Neural progenitor cell (in vitro differentiated cells): Measurements from ENCODE around the gene OTUD4.

Source experiments
- EZH2 ChIP-seq: fragments of 200-600 bp; sonication (generic); IDR thresholded peaks from 2 replicates; pipeline ENCODE4 v1.6.1; 2017; ENCODE audit warnings: antibody characterized with exemption, mild to moderate bottlenecking, moderate library complexity
- EZH2phosphoT487 ChIP-seq: fragments of 200-600 bp; sonication (generic); IDR thresholded peaks from 2 replicates; pipeline ENCODE4 v1.6.1; 2017; ENCODE audit warnings: antibody characterized with exemption
- TF ChIP-seq, protein P1 (sequence below): fragments of 200-600 bp; sonication (generic); IDR thresholded peaks from 2 replicates; pipeline ENCODE4 v1.5.1; 2017; ENCODE audit warnings: antibody characterized with exemption, mild to moderate bottlenecking

DNA sequence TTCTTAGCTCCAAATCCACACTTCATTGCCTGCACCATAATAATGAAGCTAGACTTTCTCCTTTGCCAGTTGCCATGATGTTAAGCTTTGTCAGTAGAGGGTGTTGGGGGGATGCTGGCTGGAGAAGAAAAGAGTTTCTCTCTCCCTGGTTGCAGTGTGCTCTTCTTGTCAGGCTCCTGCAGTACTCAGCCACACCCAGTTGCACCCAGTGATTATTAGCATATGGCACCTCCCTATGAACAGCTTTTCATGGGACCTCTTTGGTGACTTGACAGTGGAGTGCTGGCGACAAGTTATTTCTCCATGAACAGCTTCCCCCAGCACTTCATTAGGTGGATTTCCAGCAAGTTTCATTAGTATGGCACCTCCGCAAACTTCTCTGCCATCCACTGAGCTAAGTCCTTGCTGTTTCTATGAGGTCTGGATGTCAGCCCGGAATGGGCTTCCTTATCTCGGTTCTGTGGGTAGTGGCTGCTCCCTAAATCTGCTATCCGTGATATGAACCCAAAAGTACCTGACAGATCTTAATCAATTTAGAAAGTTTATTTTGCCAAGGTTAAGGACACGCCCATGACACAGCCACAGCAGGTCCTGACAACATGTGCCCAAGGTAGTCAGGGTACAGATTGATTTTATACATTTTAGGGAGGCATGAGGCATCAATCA, 18.8 kb upstream of the OTUD4 start:
- TF ChIP-seq, protein P1, sequence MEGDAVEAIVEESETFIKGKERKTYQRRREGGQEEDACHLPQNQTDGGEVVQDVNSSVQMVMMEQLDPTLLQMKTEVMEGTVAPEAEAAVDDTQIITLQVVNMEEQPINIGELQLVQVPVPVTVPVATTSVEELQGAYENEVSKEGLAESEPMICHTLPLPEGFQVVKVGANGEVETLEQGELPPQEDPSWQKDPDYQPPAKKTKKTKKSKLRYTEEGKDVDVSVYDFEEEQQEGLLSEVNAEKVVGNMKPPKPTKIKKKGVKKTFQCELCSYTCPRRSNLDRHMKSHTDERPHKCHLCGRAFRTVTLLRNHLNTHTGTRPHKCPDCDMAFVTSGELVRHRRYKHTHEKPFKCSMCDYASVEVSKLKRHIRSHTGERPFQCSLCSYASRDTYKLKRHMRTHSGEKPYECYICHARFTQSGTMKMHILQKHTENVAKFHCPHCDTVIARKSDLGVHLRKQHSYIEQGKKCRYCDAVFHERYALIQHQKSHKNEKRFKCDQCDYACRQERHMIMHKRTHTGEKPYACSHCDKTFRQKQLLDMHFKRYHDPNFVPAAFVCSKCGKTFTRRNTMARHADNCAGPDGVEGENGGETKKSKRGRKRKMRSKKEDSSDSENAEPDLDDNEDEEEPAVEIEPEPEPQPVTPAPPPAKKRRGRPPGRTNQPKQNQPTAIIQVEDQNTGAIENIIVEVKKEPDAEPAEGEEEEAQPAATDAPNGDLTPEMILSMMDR, result no peak
- TF ChIP-seq EZH2 (no peak), EZH2phosphoT487 (no peak)
